DMS 273 treated with DMSO at 0.1 percent for 48 hours (cell line): ENCODE measurements around the gene SLC12A4.
A peak's percentile ranks its signal among the peaks of the same experiment; 100 is the strongest.

Source experiments
- DNase-seq: peaks from one replicate; lab custom pipeline; 2025; lab: John Stamatoyannopoulos, UW

The SLC12A4 gene

DNA sequence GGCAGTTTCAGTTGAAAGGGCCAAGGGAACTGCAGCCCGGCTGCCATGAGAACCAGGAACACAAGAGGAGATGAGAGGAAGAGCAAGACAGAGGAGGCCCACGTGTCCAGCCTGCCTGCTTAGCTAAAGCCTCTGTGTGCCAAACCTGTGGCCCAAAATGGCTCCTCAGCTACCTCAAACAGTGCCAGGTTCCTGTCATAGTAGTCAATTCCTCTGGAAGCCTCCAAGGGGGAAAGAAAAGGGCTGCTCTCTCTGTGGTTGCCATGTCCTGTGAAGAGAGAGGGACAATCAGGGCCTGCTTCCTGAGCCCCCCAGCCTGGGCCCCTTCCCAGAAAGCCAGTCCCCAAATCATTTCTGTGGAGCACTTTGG is 5.2 kb downstream of the SLC12A4 start:
- no peak for DNase-seq

DNA sequence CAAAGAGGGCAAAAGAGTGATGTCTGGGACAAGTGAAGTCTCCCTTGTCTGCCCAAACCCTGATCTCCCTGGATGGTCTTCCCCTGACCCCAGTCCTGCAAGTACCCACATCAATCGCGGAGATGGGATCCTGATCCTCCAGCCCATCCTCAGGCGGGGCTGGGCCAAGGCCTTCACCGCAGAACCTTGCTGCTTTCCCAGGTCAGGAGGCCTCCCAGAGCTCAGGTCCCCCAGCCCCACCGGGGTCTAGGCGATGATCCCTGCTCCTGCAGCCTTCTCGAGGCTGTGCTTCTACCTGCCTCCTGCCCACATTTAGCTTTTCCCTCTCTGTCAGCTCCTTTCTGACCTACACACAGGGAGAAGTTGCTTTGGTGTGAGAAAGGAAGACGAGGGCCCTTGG is 6.3 kb downstream of the SLC12A4 start:
- DNase-seq: no peak

DNA sequence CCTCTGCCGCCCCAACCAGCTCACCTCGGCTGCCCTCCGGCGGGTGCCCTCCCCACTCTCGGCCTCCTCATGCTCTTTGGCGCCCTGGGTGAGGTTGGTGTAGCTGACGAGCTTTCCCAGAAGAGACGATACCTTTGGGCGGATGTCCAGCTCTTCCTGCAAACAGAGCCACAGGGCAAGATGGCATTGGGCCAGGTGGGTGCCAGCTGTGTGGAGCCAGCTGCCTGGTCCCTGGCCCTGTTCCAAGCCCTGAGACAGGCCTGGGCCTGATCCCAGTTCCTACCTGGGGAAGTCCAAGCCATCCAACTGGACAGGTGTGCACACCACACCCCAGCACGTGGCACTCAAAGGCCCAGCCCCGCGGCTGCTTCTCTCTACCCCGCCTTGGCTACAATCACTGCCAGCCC is 6.9 kb downstream of the SLC12A4 start:
- DNase-seq: peak; percentile 37

DNA sequence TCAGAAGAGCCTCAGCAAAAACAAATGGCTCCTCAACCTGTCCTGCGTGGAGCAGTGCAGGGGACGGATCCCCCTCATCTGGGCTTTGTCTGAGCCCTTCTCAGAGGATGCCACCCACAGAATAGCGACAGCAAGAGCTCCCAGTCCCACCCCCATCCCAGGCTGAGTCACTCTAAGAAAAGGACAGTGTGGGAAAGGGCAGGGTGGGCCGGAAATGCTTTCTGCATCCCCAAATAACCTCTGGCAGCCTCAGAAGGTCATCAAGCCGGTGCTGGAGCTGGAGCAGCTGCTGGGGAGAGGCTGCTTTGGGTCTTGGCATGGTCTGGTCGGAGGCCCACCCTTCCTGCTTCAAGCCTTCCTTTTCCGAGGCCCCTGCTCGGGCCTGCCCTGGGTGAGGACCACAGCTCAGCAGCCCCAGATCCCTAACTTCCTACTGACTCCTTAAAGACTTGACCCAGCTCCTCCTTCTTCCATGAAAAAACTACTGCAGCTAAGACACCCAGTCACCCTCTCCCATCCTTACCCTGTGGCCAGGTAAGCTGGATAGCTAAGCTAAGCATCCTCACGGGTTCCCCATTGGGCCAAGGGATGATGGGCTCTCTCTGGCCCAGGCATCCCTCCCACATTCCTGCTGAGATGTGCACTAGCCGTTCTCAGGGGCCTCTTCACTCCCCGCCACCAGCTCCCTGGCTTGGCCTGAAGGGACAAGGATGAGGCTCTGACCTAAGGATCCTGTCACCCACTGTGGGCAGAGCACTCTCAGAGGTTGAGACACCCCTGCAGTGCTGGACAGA is 8.7 kb downstream of the SLC12A4 start:
- DNase-seq: no peak

DNA sequence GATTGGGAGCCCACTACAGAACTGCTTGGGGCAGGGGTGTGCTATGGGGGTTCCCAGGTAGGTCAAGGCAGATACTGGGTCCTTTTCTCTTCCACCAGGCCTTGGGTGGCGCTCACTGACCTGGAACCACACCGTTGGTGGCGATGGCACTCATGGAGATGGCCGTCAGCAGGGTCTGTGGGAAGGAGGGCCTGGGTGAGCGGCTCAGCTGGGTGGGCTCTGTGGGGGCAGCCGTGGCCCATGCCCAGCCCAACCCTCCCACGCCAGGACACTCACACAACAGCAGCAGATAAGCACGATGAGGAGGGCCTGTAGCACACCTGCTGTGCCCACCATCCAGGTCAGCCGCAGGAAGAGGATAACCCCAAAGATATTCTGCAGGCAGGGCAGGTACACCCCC is 10.8 kb downstream of the SLC12A4 start:
- DNase-seq: no peak

DNA sequence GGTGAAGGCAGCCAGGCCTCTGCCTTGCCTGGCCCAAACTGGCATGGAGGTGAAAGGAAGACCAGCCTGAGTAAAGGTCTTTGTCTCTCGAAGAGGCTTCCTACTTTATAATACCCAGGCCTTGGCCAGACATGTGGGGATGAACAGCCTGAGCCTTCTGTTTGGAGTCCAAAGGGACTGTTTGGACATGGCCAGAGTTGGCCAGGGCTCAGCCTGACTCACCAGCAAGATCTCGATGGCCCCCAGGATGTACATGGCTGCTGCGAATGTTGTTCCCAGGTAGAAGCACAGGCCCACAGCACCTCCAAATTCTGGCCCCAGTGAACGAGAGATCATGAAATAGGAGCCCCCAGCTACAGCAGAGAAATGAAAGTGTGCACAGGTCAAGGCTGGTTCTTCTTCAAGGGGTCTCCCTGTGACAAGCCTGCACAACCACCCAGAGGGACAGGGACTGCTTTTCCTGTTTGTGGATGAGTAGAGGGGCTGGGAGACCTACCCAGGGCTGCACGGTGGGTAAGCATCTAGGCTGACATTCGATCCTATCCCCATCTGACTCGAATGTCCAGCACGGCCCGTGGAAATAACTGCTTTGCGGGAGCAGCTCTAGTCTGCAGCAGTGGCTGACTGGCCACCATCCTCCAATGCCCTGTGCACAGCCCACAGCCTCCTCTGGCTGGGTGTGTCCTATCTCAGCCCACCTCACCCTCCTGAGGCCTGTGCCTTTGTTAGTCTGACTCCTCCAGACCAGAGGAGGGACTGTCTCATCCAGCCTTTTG is 13.8 kb downstream of the SLC12A4 start:
- no peak for DNase-seq

DNA sequence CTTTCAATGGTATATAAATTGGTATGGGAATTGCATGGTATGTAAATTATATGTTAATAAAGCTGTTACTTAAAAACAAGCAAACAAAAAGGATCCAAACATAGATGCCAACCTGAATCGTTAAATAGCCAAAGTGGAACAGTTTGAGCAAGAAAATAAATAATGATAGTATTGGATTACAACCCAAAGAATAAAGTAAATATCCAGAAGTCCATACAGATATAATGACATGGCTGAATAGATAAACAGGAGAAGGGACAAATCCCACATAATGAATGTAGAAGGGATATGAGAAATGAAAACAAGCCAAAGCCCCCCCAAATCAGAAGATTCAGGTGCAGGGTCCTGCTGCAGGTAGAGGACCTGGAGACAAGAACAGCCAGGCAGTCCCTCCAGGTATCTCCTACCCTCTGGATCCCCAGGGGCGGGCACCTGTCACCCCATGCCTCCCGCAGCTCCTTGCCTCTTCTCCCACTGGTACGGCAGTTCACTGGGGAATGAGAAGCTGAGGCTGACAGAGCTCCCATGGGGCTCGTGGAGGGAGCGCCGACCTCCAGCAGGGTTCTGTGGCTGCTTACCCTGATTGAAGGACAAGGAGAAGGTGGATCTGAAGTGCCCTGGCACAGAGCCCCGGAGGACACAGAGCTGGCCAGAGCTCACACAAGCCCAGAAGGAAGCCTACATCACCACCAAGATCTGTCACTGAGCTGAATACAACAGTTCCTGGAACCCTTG is 14.6 kb downstream of the SLC12A4 start:
- no peak for DNase-seq

DNA sequence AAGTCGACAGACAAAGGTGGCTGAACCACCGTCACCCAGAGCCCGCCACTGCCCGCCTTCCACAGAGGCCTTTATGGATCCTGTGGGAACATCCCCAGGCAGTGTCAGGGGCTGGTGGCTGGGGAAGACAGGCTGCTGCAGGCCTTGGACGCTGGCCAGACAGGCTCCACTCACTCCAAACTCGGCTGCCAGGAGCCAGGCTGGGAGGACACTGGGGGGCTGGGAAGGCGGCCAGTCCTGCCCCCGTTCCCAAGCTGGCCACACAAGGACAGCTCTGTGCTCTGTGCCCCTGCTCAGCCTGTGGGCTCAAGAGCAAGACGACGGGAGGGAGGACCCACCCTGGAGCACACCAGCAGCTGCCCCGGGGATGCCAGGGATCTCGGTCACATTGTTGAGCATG is 17.0 kb downstream of the SLC12A4 start:
- DNase-seq: no peak

DNA sequence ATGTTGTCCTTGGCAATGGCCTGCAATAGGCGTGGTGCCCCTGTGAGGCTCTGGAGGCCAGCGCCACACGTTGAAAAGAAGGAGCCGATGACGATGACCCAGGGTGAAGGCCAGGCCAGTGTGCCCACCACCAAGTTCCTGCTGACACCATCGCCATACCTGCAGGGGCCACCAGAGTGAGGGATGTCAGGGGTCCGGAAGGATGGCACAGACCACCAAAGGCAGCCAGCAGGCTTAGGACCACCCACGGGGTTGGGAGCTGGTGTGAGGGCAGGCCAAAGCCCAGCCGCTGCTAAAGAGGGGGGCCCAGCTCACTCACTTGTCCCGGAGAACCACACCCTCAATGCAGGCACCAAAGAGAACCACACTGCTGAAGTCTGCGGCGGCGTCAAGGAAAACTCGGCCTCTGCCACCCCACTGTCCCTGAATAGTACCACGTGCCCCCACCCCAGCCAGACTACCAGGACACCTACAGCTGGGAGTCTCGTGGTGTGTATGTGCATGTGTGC is 18.0 kb downstream of the SLC12A4 start:
- no peak for DNase-seq

DNA sequence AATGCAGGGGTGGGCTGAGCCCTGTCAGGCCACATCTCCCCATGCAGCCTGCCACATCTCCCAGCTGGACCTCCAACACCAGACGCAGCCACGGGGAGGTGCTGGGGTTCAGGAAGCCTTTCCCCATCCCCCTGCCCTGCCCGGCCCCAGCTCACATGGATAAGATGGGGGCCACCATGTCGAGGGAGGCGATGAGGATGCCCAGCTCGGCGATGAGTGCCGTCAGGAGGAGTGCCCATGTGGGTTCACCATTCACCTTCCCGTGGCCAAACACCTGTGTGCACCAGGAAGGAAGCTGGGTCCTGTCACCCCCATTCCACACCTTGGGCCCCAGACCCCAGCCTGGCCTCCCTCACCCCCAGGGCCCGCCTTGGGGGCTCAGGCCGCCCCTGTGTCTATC is 18.8 kb downstream of the SLC12A4 start:
- DNase-seq: no peak

DNA sequence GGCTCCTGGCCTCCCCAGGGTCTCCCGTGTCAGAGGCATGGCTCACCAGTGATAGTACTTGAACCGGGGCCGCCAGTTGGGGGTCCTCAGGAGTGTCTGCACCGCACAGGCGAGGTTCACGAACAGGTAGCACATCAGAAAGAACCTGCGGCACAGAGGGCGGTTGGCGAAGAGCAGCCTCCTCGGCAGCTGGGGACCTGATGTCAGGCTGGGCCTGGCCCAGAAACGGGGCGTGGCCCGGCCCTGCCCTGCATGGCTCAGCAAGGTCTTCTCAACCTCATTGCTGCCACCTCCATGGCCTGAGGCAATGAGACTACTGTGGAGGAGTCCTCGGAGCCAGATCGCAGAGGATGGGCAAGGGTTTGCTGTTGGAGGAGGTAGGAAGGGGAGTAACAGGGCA is 20.4 kb downstream of the SLC12A4 start:
- no peak for DNase-seq

DNA sequence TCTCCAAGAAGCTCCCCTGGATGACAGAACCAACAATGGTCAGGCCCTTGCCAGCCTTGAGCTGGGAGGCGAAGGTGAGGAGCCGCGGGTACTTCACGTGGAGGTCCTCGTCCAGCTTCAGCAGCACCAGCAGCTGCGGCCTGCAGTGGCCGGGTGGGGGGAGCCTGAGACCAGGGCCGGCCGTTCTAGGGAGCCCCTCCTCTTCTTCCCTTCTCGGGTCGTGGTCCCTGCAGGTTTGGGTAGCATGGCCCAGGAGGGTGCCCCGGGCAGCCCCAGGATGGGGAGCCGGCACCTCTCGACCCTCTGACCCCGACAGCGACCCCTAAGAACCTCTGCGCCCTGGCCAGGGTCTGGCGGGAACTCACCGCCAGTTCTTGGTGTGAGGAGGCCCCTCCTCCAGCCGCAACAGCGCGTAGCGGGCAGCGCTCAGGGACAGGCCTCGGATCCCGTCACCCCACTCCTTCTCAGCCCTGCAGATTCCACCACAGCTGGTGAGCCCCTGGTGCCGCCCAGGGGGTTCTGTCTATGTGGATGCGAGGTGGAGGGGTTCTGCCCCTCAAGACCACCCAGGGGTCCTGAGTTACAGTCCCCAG is 21.4 kb downstream of the SLC12A4 start:
- DNase-seq: no peak

DNA sequence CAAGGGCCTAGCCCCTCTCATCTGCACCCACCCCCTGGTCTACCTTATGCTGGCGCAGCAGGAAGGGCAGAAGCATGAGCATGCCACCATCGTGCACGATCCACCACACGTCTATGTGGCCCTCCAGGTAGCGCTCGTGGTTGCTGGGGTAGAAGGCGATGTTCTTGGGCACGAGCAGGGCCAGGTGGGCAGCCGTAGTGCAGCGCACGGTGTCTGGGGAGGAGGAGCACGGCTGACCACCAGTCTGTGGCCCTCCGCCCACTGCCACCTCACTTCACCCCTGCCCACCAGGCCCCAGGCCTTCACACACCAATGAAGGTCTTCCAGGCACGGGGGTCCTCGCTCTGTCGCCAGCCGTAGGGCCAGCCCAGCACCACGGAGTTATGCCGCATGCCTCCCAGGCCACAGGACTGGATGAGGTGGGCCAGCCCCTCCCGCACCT is 22.3 kb downstream of the SLC12A4 start:
- no peak for DNase-seq

DNA sequence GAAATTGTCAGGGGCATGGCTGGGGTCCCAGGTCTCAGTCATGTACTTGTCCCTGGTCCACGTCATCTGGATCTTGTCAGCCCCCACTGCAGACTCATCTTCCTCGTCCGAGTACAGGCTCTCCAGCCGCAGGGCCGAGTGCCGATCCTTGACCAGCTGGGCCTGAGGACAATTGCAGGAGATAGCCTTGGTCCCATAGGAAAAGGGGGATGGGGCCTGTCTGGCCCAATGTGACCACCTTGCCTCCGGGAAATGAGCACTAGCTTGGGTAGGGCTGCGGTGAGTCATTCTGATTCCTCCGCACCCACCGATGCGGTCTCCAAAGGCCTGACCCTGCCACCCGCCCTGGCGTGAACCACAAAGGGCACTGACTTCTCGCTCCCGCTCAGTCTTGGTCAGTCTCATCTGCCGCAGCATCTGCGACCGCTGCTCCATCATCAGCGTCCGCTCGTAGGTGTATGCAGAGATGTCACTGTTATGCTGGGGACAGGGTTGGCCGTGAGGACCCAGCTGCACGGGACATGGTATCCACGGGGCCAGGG is 23.0 kb downstream of the SLC12A4 start:
- DNase-seq: no peak

DNA sequence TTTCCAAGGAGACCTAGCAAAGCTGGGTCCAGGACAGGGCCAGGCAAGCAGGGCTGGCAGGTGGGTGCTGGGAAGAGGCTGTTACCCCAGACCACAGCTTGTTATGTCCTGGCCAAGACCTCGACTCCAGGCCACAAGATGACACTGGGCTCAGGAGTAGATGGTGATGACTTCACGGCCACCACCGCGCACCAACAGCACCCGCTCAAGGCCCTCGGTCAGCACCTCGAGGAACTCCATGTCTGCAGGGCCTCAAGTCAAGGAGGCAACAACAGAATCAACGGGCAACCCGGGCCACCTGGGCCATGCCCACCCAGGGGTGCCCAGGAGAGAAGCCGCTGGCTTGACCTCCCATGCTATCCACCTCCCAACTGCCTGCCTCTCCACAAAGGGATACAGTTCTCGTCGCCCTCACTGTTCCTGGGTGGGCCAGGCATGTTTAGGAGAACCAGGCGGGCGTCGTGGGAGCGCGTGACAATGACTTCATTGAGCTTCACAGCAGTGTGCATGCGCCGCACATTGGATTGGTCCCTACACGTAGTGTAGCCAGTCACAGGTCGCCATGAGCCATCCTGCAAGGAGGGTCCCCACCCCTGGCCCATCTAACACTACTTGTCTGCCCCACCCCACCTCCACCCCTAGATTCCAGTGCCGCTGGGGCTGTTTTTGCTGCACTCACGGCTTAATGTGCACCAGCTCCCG is 23.6 kb downstream of the SLC12A4 start:
- no peak for DNase-seq

DNA sequence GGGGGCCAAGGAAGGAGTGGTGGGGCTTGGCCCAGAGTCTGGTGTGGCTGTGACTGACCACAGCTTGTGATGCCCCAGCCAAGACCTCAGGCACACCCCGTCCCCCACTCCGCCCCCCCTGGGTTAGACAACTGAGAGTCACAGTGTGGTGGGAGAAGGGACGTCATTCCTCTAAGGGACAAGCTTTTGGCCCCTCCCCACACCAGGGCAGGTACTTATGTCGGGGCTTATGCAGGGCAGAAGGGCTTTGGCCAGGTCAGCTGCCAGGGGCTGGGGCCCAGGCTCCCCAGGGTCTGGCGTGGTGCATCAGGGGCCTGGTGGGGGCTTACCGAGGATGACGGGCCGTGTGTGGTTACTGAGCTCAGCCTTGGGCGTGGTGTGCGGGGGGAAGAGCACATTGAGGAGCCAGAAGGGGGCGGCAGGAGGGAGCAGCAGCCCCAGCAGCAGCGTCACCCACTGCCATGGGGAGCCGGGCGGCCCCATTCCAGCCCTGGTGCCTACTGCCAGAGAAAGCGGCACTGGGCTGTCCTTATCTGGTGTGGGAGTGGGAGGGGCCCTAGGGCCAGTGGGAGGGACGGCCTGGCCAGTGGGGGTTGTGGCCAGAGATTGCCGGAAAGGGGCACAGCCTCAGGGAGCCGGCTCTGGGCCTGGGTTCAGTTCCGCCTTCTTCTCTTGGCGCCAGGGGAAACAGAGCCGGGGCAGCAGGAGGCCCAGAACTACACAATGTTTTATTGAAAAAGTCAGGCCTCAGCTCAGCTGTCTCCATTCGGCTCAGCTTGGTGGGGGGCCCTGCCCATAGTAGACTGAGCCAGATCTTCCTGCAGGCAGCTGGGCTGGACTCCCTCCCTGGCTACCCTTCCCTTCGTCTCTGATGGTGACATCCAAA is 24.6 kb downstream of the SLC12A4 start, which contains the start of gene LCAT:
Gene LCAT, minus strand, starts transcription at position 502 of the 886 bp plus-strand sequence. Its CDS starts 19 bp downstream, at position 483.
- DNase-seq: no peak

DNA sequence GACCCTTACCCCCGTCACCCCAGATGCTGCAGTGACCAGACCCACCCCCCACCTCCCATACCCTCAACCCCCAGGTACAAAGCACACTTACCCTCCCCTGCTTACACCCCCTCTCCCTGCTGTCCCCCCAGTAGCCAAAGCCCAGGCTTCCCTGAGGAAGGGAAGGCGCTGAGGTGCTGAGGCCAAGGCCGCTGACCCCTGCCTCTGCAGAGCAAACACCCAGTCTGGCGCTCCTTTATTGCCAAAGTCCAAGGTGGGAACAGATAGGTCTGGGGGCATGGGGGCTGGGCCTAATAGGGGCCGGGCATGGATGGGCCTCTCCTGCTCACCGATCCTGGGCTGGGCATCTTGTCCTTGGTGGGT is 25.2 kb downstream of the SLC12A4 start:
- DNase-seq: no peak

DNA sequence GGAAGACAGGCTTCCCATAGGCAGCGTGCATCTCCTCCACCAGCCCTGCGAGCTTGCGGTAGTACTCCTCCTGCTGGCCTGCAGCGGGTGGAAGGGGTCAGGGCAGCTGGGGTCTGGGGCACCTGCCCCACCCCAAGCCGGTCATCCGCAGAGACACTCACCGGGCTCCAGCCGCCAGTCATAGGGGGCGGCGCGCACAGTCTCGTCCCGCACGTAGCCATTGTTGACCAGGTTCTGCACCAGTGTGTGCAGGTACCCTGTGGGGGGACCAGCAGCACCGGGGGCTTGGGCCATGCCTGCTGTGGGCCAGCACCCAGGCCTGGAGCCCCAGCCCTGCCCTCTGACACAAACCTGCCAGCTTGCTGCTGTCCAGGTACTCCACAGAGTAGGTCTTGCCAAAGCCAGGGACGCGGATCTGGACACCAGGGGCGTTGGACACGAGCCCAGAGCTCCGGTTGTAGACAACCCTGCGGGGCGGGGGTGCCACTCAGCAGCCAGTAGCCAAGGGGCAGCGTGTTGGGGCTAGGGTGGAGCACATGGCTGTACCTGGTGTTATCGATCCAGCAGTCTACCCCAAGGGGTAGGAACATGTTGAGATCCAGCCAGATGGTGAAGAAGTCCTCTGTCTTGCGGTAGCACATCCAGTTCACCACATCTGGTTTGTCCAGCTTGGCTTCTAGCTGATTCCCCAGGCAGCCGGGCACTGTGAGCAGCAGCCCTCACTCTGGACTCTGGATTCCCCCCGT is 25.8 kb downstream of the SLC12A4 start:
- no peak for DNase-seq

DNA sequence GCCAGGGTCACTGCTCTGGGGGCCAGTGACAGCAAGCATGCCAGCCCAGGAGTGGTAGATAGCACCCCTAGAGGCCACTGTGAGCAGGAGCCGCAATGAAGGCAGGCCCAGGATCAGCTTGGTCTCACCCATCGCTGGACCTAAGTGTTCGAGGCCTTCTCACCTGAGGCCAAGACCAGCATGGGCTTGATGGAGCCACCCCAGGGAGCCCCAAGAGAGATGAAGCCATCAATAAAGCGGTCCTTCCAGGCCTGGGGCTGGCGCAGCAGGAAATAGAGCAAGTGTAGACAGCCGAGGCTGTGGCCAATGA is 26.3 kb downstream of the SLC12A4 start:
- DNase-seq: no peak
